Measurements from ENCODE around the gene PAIP2. TPM values are rescaled to one million over a fixed set of nuclear protein-coding genes. Genes with fewer than 3 reads are reported as not detected.

Gene PAIP2
- total and polyA plus RNA-seq, 4 donors: 55.6 to 83.1 (median 70.6) TPM

DNA sequence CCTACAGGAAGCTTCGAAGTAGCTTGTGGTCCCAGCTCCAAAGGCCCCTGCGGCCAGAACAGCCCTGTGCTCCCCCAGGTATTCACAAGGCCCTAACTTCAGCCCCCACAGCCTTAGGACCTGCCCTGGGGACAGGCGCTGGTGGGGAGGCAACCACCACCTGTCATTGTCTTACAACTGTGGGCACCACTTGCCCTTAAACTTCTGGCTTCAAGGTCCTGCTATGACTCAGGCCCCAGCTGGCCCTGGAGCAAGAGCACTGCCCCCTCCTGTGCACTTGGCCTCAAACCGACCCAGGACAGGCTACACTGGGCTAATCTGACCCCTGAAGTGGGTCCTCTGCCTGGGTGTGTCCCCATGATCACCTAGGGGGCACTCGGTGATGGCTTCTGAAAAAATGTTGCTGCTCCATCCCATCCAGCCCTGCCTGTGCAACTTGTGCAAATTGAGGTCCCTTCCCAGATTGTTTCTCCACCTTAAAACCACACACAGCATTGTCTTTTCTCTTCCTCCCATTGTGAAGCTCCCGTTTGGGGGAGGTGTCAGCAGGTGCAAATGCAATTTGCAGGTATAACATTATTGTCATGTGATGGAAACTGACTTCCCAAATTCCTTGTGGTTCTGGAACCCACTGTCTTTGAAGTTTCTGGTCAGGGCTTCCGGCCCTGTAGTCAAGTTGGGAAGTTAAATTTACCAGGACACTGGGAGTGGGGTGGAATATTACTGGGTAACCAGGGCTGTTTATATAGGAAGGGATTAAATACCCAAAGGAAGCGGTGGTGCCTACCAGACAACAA, 54.4 kb downstream of the PAIP2 start:
- DNase-seq (no peak), ATAC-seq (ENCODE audit: insufficient read depth, low FRiP score) (no peak)
- no peak for TF ChIP-seq CTCF (IDR thresholded peaks at IDR 0.05; ENCODE audit: control extremely low read depth, extremely low read depth)
- Histone ChIP-seq H3K9me3 (ENCODE audit: control insufficient read depth in 4 of 4, insufficient read depth in 3 of 4, low read length in 3 of 4) (peaks cover 0 to 2% (median 0%) of the 10 kb centered on the region in 4 donors), H3K27me3 (ENCODE audit: control insufficient read depth in 3 of 3, insufficient read depth in 3 of 3, low read length in 2 of 3) (peaks cover 0 to 27% (median 17%) of the 10 kb centered on the region in 3 donors), H3K4me3 (no peak overlapping the region), H3K9ac (ENCODE audit: insufficient read depth in 1 of 2, low read length in 2 of 2) (no peak overlapping the region), H3K4me1 (ENCODE audit: control insufficient read depth in 5 of 5, insufficient read depth in 5 of 5, low read length in 5 of 5) (peaks cover 0 to 23% (median 0%) of the 10 kb centered on the region in 5 donors), H3K36me3 (ENCODE audit: control insufficient read depth in 4 of 4, insufficient read depth in 4 of 4, low read length in 4 of 4) (no peaks in the 10 kb centered on the region), H3K27ac (ENCODE audit: low read depth in 1 of 2, low read length in 1 of 2) (peak overlapping the region in 1 of 2 donors; percentile 93)
- WGBS, 2 donors: 85 to 86% methylated on average over 8 of the region's 8 CpGs

DNA sequence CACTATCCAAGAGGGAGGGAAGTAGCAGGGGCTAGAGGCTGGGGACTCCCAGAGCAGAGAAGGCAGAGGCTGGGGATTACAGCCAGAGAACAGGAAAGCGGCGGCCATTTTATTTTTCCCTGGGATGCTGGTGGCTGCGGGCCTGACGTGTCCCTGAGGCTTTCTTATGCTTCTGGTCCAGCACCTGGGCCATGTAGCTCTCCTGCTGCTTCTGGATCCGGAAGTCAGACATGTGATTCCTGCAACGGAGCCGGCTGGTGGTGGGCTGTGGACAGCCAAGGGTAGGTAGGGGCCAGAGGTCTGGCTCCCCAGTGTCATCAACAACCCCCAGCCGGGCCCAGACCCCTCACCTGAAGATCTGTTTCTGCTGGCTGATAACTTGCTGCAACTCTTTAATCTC, 55.0 kb downstream of the PAIP2 start:
- no peak overlapping the region for H3K9ac ChIP-seq (ENCODE audit: insufficient read depth in 1 of 2, low read length in 2 of 2)
- H3K4me1 ChIP-seq (ENCODE audit: control insufficient read depth in 5 of 5, insufficient read depth in 5 of 5, low read length in 5 of 5): peaks cover 0 to 23% (median 0%) of the 10 kb centered on the region in 5 donors
- H3K27ac ChIP-seq (ENCODE audit: low read depth in 1 of 2, low read length in 1 of 2): peak overlapping the region in 1 of 2 donors; percentile 93
- 95% methylated on average over 8 of the region's 8 CpGs for WGBS, 2 donors
- H3K9me3 ChIP-seq (ENCODE audit: control insufficient read depth in 4 of 4, insufficient read depth in 3 of 4, low read length in 3 of 4): peaks cover 0 to 2% (median 0%) of the 10 kb centered on the region in 4 donors
- H3K36me3 ChIP-seq (ENCODE audit: control insufficient read depth in 4 of 4, insufficient read depth in 4 of 4, low read length in 4 of 4): no peaks in the 10 kb centered on the region
- ATAC-seq (ENCODE audit: insufficient read depth, low FRiP score): no peak
- no peak for DNase-seq
- no peak overlapping the region for H3K4me3 ChIP-seq
- no peak for TF ChIP-seq CTCF (IDR thresholded peaks at IDR 0.05; ENCODE audit: control extremely low read depth, extremely low read depth)
- H3K27me3 ChIP-seq (ENCODE audit: control insufficient read depth in 3 of 3, insufficient read depth in 3 of 3, low read length in 2 of 3): peaks cover 0 to 24% (median 17%) of the 10 kb centered on the region in 3 donors

GRCh38 chr5:139397921-139398320, 56.3 kb downstream of the PAIP2 start:
- H3K36me3 ChIP-seq (ENCODE audit: control insufficient read depth in 4 of 4, insufficient read depth in 4 of 4, low read length in 4 of 4): no peaks in the 10 kb centered on the region
- H3K27me3 ChIP-seq (ENCODE audit: control insufficient read depth in 3 of 3, insufficient read depth in 3 of 3, low read length in 2 of 3): peaks cover 0 to 16% (median 15%) of the 10 kb centered on the region in 3 donors
- WGBS, 2 donors: 52 to 70% methylated on average over 6 of the region's 6 CpGs
- DNase-seq: peak in 2 of 3 donors; percentile 39 to 50
- peaks cover 0 to 19% (median 2%) of the 10 kb centered on the region in 5 donors for H3K4me1 ChIP-seq (ENCODE audit: control insufficient read depth in 5 of 5, insufficient read depth in 5 of 5, low read length in 5 of 5)
- H3K27ac ChIP-seq (ENCODE audit: low read depth in 1 of 2, low read length in 1 of 2): no peak overlapping the region
- TF ChIP-seq CTCF (IDR thresholded peaks at IDR 0.05; ENCODE audit: control extremely low read depth, extremely low read depth): no peak
- H3K9me3 ChIP-seq (ENCODE audit: control insufficient read depth in 4 of 4, insufficient read depth in 3 of 4, low read length in 3 of 4): peaks cover 0 to 2% (median 0%) of the 10 kb centered on the region in 4 donors
- H3K9ac ChIP-seq (ENCODE audit: insufficient read depth in 1 of 2, low read length in 2 of 2): no peak overlapping the region
- H3K4me3 ChIP-seq: no peak overlapping the region
- ATAC-seq (ENCODE audit: insufficient read depth, low FRiP score): no peak
